DOHH2 (cell line): ENCODE data around the gene NTNG2.

Experiments used
- CTCF ChIP-seq: fragments of 200-600 bp; sonication (generic); IDR thresholded peaks from one replicate; pipeline ENCODE4 v1.5.1; 2014; ENCODE audit warnings: antibody characterized with exemption, mild to moderate bottlenecking, low read depth, low read length; ENCODE audit not compliant: poor library complexity, severe bottlenecking
- EZH2phosphoT487 ChIP-seq: fragments of 200-600 bp; sonication (generic); IDR thresholded peaks from 2 replicates; pipeline ENCODE4 v1.6.1; 2017; ENCODE audit warnings: borderline replicate concordance, mild to moderate bottlenecking, antibody characterized with exemption, low read length, moderate library complexity, mixed read lengths

- TF ChIP-seq CTCF, result no peak
- no peak for TF ChIP-seq EZH2phosphoT487
Measured at GRCh38 chr9:132211570-132211969, 49.7 kb downstream of the NTNG2 start.
